Cardiac fibroblast (primary cell): ENCODE data around the gene SPACA5B.
A peak's percentile ranks its signal among the peaks of the same experiment; 100 is the strongest.
"Not testable (repeated sequence)": the region's sequence is repeated elsewhere in the genome, so short reads cannot be mapped to it uniquely, and the experiment has no call there.

Source experiments
- DNase-seq, 2 donors: peaks; one replicate each; pipeline versions ENCODE4 v3.0.0 to v3.0.0-alpha.2; 2010; ENCODE audit warnings: low read depth in 2 of 2
- H3K4me3 ChIP-seq, 2 donors: replicated peaks in 1 of 2; 1 replicate in 1 of 2; 2 replicates in 1 of 2; pipeline ENCODE4 v1.5.1; 2011; ENCODE audit warnings: low read depth in 2 of 2, low read length in 2 of 2, mild to moderate bottlenecking in 2 of 2, moderate library complexity in 1 of 2
- TF ChIP-seq, protein P1 (sequence below): IDR thresholded peaks from one replicate; pipeline ENCODE4 v1.5.1; 2011; ENCODE audit warnings: low read depth, mild to moderate bottlenecking, low read length, inconsistent platforms

The SPACA5B gene

DNA sequence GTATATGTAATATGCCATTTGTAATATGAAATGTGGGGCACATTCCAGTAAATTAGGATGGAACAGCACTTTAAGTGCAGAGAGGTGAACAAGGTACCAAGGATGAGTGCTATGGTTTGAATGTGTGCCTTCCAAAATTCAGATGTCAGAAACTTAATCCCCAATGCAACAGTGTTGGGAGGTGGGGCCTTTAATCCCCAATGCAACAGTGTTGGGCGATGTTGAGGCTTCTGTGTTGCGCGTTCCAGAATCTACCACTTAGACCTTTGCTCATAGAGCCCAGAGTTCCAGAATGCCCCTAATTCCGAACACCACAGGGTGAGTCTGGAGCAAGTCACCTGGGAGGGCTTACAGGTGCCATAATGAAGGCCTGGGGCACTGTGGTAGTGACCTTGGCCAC is at the start of gene SPACA5B:
Gene SPACA5B (plus strand): TSS at position 301 of the 400 bp plus-strand sequence. CDS start 62 bp downstream, at position 363.
- DNase-seq, H3K4me3 ChIP-seq: not testable (repeated sequence)

DNA sequence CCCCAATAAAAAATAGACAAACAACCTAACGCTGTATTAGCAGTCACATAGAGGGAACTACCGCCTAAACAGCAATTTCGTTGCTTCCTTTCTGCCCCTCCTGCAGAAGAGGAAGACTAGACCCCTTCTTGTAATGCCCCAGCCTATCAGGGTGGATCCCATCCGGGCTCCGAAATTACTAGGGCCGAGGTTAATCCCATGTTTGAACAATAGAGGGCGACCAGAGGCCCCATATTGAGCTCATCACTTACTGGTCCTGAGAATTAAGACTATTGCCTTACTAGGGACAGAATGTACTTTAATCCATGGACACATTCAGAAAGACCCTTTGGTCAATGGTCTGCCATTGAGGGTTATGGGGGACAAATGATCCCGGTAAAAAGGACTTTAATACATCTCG is 47.2 kb upstream of the SPACA5B start:
- no peak overlapping the region for H3K4me3 ChIP-seq
- TF ChIP-seq, protein P1, sequence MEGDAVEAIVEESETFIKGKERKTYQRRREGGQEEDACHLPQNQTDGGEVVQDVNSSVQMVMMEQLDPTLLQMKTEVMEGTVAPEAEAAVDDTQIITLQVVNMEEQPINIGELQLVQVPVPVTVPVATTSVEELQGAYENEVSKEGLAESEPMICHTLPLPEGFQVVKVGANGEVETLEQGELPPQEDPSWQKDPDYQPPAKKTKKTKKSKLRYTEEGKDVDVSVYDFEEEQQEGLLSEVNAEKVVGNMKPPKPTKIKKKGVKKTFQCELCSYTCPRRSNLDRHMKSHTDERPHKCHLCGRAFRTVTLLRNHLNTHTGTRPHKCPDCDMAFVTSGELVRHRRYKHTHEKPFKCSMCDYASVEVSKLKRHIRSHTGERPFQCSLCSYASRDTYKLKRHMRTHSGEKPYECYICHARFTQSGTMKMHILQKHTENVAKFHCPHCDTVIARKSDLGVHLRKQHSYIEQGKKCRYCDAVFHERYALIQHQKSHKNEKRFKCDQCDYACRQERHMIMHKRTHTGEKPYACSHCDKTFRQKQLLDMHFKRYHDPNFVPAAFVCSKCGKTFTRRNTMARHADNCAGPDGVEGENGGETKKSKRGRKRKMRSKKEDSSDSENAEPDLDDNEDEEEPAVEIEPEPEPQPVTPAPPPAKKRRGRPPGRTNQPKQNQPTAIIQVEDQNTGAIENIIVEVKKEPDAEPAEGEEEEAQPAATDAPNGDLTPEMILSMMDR, result peak; percentile 50
- DNase-seq, result peak; percentile 57 to 64

DNA sequence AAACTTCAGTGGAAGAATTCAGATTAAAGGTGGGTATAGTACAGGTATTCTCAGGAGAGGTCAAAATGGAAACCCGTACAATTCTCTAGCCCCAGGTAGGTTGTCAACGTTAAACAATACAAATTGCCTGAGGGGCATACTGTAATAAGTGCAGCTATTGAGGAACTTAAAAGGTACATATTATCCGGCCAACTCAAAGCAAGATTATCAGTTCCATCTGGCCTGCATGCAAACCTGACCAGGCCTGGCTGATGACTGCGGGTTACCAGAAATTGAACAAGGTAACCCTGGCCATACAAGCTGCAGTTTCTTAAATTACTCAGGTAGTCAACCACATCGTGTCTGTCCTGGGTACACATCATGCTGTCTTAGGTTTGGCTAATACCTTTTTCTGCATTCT is 46.7 kb upstream of the SPACA5B start:
- TF ChIP-seq, protein P1, result no peak
- H3K4me3 ChIP-seq, result no peak overlapping the region
- no peak for DNase-seq

DNA sequence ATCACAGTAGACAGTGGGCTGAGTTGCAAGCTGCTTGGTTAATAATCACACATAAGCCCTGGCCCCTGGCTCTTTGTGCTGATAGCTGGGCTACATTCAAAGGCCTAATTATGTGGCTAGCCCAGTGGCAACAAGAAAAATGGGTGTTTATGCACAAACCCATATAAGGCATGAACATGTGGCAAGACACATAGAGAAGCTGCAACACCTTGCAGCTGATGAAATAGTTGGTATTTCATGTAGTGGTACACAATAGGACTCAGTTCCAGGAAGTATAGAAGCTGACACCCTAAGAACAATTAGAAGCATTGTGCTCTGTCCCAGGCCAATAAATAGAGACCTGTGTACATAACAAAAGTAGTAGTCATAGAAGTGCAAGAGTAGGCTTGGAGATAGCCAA is 44.3 kb upstream of the SPACA5B start:
- peak; percentile 5 to 20 for DNase-seq
- TF ChIP-seq, protein P1, result no peak
- no peak overlapping the region for H3K4me3 ChIP-seq

DNA sequence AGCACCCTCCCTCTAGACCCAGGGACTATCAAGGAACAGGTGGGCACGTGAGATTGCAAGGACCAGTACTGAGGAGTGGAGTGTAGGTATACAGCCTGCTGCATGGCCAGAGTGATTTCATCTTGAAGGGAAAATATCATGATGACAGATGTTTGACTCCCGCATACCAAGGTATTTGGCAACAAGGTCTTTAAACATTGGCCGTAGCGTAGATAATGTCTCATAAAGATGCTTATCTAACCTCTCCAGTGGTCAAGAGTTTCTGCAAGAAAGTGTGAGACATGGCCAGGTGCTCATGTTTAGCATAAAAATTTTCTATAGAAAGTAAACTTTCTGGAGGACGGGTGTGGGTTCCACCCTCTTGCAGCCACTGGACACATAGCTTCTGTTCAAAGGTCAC is 40.3 kb upstream of the SPACA5B start:
- no peak overlapping the region for H3K4me3 ChIP-seq
- DNase-seq, result no peak
- TF ChIP-seq, protein P1, result no peak

DNA sequence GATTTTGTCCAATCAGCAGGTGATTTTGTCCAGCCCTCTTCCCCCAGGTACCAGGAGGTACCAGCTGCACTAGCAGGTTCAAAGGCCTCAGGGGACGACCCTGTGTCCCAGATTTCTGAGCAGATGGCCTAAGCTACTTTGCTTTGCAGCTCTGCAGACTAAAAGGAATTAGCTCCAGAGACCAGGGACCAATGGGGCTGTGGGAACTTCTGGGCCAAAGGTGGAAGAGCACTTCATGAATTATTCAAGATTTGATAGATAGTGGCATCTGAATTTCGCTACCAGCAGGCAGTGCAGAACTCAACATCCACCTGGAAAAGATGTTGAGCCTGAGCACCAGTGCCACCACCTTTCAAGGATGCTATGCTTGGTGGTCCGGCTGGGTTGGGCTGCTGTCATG is 37.9 kb upstream of the SPACA5B start:
- not testable (repeated sequence) for DNase-seq, H3K4me3 ChIP-seq

DNA sequence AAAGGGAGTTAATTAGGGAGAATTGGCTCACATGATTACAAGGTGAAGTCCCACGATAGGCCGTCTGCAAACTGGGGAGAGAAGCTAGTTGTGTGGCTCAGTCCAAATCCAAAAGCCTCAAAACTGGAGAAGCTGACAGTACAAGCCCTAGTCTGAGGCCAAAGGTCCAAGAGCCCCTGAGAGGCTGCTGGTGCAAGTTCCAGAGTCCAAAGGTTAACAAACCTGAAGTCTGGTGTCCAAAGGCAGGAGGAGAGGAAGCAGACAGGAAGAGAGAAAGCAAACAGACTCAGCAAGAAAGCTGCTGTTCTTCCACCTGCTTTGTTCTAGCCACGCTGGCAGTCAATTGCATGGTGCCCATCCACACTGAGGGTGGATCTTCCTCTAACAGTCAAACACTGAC is 29.0 kb upstream of the SPACA5B start:
- no peak overlapping the region for H3K4me3 ChIP-seq
- DNase-seq, result no peak
- TF ChIP-seq, protein P1, result no peak

DNA sequence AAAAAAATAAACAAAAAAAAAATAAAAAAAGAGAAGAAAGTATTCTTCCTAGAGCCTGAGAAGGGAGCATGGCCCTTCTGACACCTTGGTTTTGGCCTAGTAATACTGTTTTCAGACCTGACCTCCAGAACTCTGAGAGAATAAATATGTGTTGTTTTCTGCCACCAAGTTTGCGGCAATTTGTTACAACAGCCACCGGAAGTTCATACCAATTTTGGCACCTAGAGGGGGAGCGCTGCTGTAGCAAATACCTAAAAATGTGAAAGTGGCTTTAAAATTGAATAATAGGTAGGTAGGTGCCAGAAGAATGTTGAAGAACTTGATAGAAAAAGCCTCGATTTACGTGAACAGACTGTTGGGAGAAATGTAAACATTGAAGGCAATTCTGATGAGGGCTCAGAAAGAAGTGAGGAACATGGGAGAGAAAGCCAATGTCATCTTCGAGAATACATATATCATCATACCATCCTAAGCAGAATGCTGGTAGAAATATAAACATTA is 27.5 kb upstream of the SPACA5B start:
- TF ChIP-seq, protein P1, result no peak
- no peak for DNase-seq
- H3K4me3 ChIP-seq, result no peak overlapping the region
